ENCODE data around the gene XAF1.
A peak's percentile ranks its signal among the peaks of the same experiment; 100 is the strongest.
"Not testable (repeated sequence)": the region's sequence is repeated elsewhere in the genome, so short reads cannot be mapped to it uniquely, and the experiment has no call there.

XAF1 gene

DNA sequence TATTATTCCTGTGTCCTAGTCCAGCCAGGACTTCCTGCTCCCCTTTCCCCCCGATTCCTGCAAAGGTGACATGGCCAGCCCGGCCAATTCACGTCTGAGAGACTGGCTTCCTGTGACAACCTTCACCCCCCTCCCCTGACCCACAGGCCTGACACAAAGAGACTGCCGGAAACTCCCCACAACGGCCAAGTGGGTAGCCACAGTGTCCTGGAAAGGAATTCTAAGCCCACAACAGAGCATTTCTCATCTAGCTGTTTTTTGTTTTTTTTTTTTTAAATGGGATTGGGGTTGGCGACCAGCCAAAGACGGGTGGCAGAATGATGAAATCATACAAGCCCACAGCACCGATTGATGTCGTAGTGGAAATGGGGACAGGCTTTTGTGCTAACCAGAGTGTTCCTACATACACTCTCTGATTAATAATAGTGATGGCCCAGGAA lies 2.8 kb upstream of the XAF1 start:
- peak; percentile 20 to 41 for DNase-seq (ENCODE audit: low read depth in 2 of 2, low spot score in 1 of 2)

DNA sequence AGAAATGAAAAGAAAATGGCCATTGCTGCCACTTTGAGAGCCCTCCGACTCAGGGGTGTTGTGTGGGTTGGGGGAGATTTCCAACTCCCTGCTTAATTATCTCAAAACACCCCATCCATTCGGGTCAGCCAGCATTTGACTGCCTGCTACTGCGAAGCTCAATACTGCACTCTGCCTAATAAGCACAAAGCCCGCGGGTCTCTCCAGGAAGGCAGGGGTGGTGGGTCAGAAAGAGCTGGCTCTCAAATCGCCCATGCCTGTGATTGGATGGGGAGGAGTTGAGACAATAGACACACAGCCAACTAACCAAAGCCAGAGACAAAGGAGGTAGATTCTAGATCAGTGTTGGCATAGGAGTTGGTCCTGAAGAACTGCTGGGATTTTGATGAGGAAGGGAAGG lies 2.3 kb upstream of the XAF1 start:
- DNase-seq (ENCODE audit: low read depth in 2 of 2, low spot score in 1 of 2), result no peak

DNA sequence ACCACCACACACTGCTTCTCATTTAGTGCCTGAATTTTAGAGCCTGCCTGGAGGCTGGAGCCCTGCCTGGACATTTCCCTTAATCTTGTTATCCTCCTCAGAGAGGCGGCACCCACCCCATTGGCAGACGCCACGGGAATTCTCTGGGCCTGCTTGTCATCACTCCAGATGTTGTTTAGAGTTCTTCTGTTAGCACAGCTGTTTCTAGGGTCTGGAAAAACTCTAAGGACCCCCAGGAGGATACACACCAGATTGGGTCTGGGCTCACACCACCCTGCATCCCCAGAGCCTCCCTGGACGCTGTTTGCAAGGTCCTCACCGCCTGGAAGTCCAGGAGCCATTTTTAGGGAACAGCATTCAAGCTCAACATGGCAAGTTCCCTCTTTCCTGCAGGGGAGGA lies 565 bp upstream of the XAF1 start:
- DNase-seq (ENCODE audit: low read depth in 2 of 2, low spot score in 1 of 2), result no peak

- DNase-seq (ENCODE audit: low read depth in 2 of 2, low spot score in 1 of 2), result no peak
Observed at GRCh38 chr17:6756425-6757031, 682 bp downstream of the XAF1 start.

GRCh38 chr17:6757747-6758146 lies 1.9 kb downstream of the XAF1 start:
- no peak for DNase-seq (ENCODE audit: low read depth in 2 of 2, low spot score in 1 of 2)

- DNase-seq (ENCODE audit: low read depth in 2 of 2, low spot score in 1 of 2), result no peak
Observed at GRCh38 chr17:6761779-6762178, 5.9 kb downstream of the XAF1 start.

GRCh38 chr17:6768447-6768846 lies 12.6 kb downstream of the XAF1 start:
- DNase-seq (ENCODE audit: low read depth in 2 of 2, low spot score in 1 of 2), result no peak

DNA sequence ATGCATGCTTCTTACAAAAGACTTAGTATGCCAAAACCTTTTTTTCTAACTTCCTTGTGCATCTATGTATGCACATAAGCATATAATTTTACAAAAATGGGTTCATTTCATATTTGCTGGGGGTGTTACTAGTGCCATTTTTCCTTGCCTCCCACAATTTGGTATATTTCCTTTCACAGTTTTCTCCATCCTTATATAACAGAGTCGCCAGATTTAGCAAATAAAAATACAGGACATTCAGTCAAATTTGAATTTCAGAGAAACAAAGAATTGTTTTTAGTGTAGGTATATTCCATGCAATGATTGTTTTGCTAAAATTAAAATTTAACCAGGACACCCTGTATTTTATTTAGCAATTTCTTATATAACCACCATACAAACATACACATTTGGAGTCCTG lies 16.2 kb downstream of the XAF1 start:
- no peak for DNase-seq (ENCODE audit: low read depth in 2 of 2, low spot score in 1 of 2)

DNA sequence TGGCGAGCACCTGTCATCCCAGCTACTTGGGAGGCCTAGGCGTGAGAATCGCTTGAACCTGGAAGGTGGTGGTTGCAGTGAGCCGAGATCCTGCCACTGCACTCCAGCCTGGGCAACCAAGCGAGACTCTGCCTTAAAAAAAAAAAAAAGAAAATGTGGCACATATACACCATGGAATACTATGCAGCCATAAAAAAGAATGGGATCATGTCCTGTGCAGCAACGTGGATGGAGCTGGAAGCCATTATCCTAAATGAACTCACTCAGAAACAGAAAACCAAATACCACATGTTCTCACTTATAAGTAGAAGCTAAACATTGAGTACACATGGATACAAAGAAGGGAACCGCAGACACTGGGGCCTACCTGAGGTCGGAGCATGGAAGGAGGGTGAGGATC lies 19.1 kb downstream of the XAF1 start:
- not testable (repeated sequence) for DNase-seq (ENCODE audit: low read depth in 2 of 2, low spot score in 1 of 2)

DNA sequence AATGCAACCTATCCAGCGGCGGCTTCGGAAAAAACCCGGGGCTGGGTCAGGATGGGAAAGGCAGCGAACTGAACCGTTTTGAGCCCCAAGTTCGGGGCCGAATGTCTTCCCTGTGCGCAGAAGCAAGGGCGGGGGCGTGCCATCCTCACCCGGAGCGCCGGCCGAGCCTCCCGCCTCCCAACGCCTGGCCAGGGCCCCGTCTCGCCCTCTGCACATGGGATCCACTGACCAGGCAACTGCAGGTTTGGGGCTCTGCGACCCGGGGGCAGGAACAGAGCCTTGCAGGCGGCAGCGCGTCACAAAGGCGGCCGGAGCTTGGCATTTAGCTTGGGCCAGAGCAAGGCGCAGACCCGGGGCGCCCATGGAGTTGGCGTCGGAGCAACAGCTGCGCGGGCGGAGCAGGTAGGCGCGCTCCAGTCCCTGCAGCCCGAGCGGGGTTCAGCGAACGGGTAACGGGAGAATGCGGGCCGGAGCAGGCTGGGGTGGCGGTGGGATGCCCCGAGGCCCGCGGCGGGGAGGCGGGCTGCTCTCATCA lies 20.1 kb downstream of the XAF1 start, which contains the start of gene FBXO39:
Gene FBXO39, plus strand, starts transcription at position 345 of the 535 bp plus-strand sequence. CDS start 3,654 bp downstream, outside the sequence.
- DNase-seq (ENCODE audit: low read depth in 2 of 2, low spot score in 1 of 2), result no peak

GRCh38 chr17:6779411-6779810 lies 23.6 kb downstream of the XAF1 start:
- DNase-seq (ENCODE audit: low read depth in 2 of 2, low spot score in 1 of 2), result no peak

DNA sequence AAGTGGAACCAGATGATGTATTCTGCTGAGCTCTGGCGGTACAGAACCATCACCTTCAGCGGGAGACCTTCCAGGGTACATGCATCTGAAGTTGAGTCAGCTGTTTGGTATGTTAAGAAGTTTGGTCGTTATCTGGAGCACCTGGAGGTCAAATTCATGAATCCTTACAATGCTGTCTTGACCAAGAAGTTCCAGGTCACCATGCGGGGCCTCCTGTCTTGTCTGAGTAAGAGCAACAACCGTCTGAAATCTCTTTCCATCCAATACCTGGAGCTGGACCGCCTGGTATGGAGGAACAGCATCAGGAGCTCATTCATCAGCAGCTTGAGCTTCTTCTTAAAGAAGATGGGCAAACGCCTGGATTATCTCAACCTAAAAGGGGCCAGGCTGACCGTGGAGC lies 24.2 kb downstream of the XAF1 start:
- DNase-seq (ENCODE audit: low read depth in 2 of 2, low spot score in 1 of 2), result no peak

- no peak for DNase-seq (ENCODE audit: low read depth in 2 of 2, low spot score in 1 of 2)
Observed at GRCh38 chr17:6780886-6781285, 25.0 kb downstream of the XAF1 start.

- no peak for DNase-seq (ENCODE audit: low read depth in 2 of 2, low spot score in 1 of 2)
Observed at GRCh38 chr17:6782244-6782643, 26.4 kb downstream of the XAF1 start.

DNA sequence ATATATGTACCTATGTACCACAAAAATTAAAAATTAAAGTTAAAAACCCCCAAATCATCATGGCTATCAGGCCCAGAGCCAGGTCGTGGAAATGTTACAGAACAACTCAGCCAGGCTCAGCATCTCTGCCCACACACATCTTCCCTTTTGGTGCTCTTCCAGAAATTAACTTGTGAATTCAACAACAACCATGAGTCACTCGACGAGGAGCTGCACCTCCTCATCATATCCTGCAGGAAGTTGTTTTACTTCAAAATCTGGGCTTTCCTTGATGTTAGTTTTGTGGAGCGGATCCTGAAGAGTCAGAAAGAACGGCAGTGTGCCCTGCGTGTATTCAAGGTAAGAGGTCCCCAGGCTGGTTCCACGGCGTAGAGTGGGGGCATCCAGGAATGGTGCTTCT lies 30.8 kb downstream of the XAF1 start:
- no peak for DNase-seq (ENCODE audit: low read depth in 2 of 2, low spot score in 1 of 2)

- no peak for DNase-seq (ENCODE audit: low read depth in 2 of 2, low spot score in 1 of 2)
Observed at GRCh38 chr17:6787081-6787693, 31.3 kb downstream of the XAF1 start.

DNA sequence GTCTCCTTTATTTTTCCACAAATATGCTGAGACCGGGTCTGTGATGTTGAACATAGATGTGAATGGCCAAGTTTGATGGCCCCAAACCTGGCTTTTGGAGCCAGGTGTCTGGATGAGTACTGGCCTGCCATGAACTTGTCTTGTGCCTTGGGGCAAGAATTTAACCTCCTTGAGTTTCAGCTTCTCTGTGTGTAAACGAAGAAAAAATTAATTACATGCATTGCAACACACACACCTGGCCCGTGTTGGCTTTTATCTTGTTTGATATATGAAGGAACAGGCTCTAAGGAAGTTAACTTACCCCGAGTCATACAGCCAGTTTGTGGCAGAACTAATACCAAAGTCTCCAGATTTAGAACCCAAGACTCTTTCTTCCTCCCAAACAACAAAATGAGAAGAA lies 33.3 kb downstream of the XAF1 start:
- DNase-seq (ENCODE audit: low read depth in 2 of 2, low spot score in 1 of 2), result no peak

- DNase-seq (ENCODE audit: low read depth in 2 of 2, low spot score in 1 of 2), result no peak
Observed at GRCh38 chr17:6793748-6794493, 38.1 kb downstream of the XAF1 start.

DNA sequence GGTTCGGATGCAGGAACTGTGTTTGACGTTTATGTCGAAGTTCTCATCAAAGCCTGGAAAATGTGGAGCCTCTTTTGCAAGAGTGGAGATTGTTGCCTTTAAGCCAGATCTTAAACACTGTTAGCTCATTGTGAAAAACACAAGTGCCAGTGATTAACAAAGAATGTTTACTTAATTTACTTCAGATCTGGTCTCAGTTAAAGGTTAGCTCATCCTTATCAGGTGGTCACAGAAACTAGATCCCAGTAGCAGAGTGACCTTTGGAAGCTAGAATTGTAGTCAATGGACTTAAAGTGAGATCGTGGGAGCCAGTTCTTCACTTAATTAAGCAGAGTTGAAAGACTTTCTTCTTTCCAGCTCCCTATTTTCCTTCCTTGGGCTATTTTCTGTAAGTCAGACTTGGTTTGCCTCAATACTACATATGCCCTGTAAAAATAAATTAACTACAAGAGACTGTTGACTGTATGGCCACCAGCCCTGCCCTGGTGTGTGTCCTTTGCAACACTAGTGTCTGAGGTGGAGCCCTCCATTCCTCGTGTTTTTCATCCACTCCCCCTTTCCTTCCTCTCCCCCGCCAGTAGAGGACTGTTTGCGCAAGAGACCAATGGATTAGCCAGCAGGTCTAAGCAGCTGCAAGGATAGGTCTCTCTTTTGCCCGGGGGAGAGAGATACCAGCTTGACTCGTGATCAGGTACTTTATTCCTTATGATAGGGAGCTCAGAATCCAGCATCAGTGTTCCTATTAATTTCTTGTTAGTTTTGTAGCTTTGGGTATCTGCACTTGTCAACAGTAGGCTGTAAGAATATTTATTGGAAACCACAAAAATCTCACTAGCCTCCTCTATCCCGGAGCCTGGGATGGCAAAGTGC lies 40.4 kb downstream of the XAF1 start:
- no peak for DNase-seq (ENCODE audit: low read depth in 2 of 2, low spot score in 1 of 2)

DNA sequence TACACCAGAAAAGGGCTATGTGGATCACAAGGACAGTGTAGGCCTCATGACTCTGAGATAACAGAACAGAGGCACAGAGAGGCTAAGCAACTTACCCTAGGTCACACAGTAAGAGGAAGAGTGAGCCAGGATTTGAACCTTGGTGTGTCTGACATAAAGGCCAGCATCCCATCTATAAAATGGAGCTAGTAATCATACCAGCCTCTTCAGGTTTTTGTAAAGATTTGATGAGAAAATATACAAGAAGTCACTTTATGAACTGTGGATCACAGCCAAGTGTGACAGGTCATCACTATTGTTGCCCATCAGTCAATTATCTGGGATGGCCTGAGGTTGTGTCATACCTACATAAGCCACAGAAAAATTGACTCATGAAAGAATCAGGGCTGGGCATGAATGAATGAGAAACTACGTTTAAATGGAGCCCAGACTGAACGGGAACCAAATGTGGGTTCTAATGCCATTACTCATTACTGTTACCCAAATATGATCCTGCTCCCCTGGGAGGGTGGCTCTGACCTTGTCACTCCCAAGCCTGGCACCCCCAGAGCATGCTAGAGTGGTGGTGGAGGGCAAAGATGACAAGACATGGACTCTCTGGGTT lies 41.1 kb downstream of the XAF1 start:
- no peak for DNase-seq (ENCODE audit: low read depth in 2 of 2, low spot score in 1 of 2)

All from stimulated activated CD8-positive, alpha-beta memory T cell treated with anti-CD3 and anti-CD28 coated beads, Interleukin-4, amount 100 ng/mL, for 4 hours (primary cell).